Measurements from ENCODE around the gene CD8A. TPM values are rescaled to one million over a fixed set of nuclear protein-coding genes. Genes with fewer than 3 reads are reported as not detected.

CD8A gene
- total and polyA plus RNA-seq, 10 of the 15 experiments (the other 5 are each of a cell fraction or from before 2014, with no cell fraction given): 0.15 to 0.43 TPM; not detected in 8

GRCh38 chr2:86776532-86776931, 14.2 kb downstream of the CD8A start:
- ATAC-seq: no peak
- Histone ChIP-seq H4K20me1 (ENCODE audit: control insufficient read depth, insufficient read depth) (no peaks in the 10 kb centered on the region), H3K36me3 (ENCODE audit: control insufficient read depth in 2 of 2, insufficient read depth in 2 of 2, low read length in 1 of 2) (peaks cover 4 to 25% of the 10 kb centered on the region in 2 experiments), H3K27me3 (replicated peaks in 1 of 2; ENCODE audit: control insufficient read depth in 2 of 2, insufficient read depth in 2 of 2, low read length in 1 of 2) (no peaks in the 10 kb centered on the region), H2AFZ (ENCODE audit: control insufficient read depth, low read depth, low read length) (no peak overlapping the region), H3K4me2 (ENCODE audit: control insufficient read depth, insufficient read depth) (no peak overlapping the region), H3K9me3 (replicated peaks; ENCODE audit: control insufficient read depth, insufficient read depth, low read length) (no peaks in the 10 kb centered on the region), H3K79me2 (ENCODE audit: control insufficient read depth, insufficient read depth, low read length) (no peaks in the 10 kb centered on the region), H3K27ac (ENCODE audit: control insufficient read depth, insufficient read depth) (no peak overlapping the region), H3K4me3 (no peak overlapping the region), H3K9ac (ENCODE audit: control insufficient read depth, insufficient read depth, low read length) (no peak overlapping the region), H3K4me1 (ENCODE audit: control insufficient read depth, insufficient read depth, low read length) (no peaks in the 10 kb centered on the region)
- ChIA-PET RAD21 (ENCODE audit: unreplicated experiment) (no interaction called here), CTCF (interaction anchor here (3.7 kb wide), 1 partner anchor 11 kb away, joined by 13 read pairs; no protein-coding TSS in a partner anchor), SMC1A (ENCODE audit: uncharacterized antibody, unreplicated experiment) (interaction anchor here (3.2 kb wide), 1 partner anchor 12 kb away, joined by 17 read pairs; no protein-coding TSS in a partner anchor), POLR2A (no interaction called here)
- FAIRE-seq: no peak
- WGBS (ENCODE audit: insufficient coverage, insufficient replicate concordance, low lambda C conversion rate, missing lambda C conversion rate): 99% methylated on average over 7 of the region's 7 CpGs
- in situ Hi-C loops (cut with MboI): no loop called here
- TF ChIP-seq BACH1 (IDR thresholded peaks at IDR 0.05; ENCODE audit: borderline replicate concordance): no peak
- TF ChIP-seq KAT2A (conservative IDR thresholded peaks at IDR 0.05; ENCODE audit: control insufficient read depth, low read depth, low read length): no peak
- TF ChIP-seq CREM (IDR thresholded peaks at IDR 0.05; ENCODE audit: low read depth): no peak
- TF ChIP-seq TARDBP (IDR thresholded peaks at IDR 0.05; ENCODE audit: borderline replicate concordance): no peak
- no peak for TF ChIP-seq REST (IDR thresholded peaks at IDR 0.05; ENCODE audit: low read depth, low read length)
- TF ChIP-seq CHD2 (IDR thresholded peaks at IDR 0.05; ENCODE audit: borderline replicate concordance, low read depth, low read length): no peak
- no peak for TF ChIP-seq ZBTB40 (IDR thresholded peaks at IDR 0.05; ENCODE audit: borderline replicate concordance)
- TF ChIP-seq EGR1 (IDR thresholded peaks at IDR 0.05; ENCODE audit: borderline replicate concordance in 1 of 2, low read depth in 2 of 2, low read length in 2 of 2): no peak
- no peak for TF ChIP-seq KDM1A (IDR thresholded peaks at IDR 0.05; ENCODE audit: borderline replicate concordance)
- TF ChIP-seq NFIC (IDR thresholded peaks at IDR 0.05; ENCODE audit: low read depth, low read length): no peak
- DNase-seq (ENCODE audit: low read depth, low spot score): no peak
- BruUV-seq (replicated peaks): no TSS peak
- intact Hi-C loops (cut with micrococcal nuclease; ENCODE audit: unreplicated experiment): no loop called here
